T-helper 2 cell treated with Interferon-gamma antibody and Interleukin-4, amounts not matched to agents 5 μg/mL and 100 μg/mL, for 36 hours (primary cell): ENCODE data around the gene MDH1.
"Not testable (repeated sequence)": the region's sequence is repeated elsewhere in the genome, so short reads cannot be mapped to it uniquely, and the experiment has no call there.

Experiments used
- DNase-seq: peaks from one replicate; pipeline ENCODE4 v3.0.0; 2021; ENCODE audit warnings: low spot score
- H3K27ac Mint-ChIP-seq: one replicate; pipeline ENCODE4 v1.8.0; 2021; ENCODE audit warnings: mild to moderate bottlenecking, mixed read lengths
- H3K27me3 Mint-ChIP-seq: one replicate; pipeline ENCODE4 v1.8.0; 2021; ENCODE audit warnings: low read depth, mixed read lengths
- H3K36me3 Mint-ChIP-seq: one replicate; pipeline ENCODE4 v1.8.0; 2021; ENCODE audit warnings: low read depth, mixed read lengths
- H3K4me1 Mint-ChIP-seq: one replicate; pipeline ENCODE4 v1.8.0; 2021; ENCODE audit warnings: low read depth, mixed read lengths
- H3K4me3 Mint-ChIP-seq: one replicate; pipeline ENCODE4 v1.8.0; 2022; ENCODE audit warnings: mild to moderate bottlenecking, moderate library complexity, mixed read lengths
- H3K9me3 Mint-ChIP-seq: one replicate; pipeline ENCODE4 v1.8.0; 2021; ENCODE audit warnings: mixed read lengths

Gene MDH1

DNA sequence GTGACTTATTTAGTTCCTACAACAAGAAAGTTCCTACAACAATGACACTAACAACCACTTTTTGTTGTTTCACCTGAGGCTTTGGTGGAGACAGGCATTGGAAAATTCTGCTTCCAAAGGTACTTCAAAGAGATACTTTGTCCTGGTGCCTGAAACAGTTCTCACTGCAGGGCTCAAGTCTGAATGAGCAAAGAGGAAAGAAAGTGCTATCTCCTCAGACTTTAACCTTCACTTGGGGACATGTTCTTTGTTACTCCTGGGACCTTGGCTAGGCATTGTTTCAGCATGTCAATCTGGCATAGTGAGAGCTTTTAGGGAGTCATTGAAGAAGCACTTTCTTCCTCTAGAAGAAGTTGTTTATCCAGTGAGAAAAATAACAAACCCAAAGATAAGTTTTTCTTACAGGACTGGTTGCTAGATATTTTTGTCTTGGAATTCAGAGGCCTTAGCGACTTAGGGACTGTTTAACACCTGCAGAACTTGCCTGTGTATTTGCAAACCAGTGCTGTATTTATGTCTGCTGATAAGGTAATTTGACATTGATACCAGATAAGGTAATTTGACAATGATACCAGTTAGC is 12.2 kb downstream of the MDH1 start:
- Mint-ChIP-seq H3K9me3 (no peaks in the 10 kb centered on the region), H3K36me3 (peaks cover 44% of the 10 kb centered on the region), H3K4me3 (no peak overlapping the region), H3K27me3 (no peaks in the 10 kb centered on the region), H3K4me1 (peaks cover 2% of the 10 kb centered on the region), H3K27ac (no peak overlapping the region)
- no peak for DNase-seq

DNA sequence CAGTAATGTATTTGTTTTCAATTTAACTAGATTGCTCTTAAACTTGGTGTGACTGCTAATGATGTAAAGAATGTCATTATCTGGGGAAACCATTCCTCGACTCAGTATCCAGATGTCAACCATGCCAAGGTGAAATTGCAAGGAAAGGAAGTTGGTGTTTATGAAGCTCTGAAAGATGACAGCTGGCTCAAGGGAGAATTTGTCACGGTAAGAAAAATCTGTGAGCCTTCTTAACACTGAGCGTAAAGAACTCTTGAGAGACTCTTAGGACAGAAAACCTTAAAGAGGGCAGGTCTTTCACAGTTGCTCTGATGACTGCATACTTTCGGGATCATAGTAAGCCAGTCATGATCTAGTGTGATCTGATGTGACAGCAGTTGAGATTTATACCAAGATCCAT is 15.9 kb downstream of the MDH1 start:
- DNase-seq = no peak
- Mint-ChIP-seq H3K4me3 (no peak overlapping the region), H3K27me3 (no peaks in the 10 kb centered on the region), H3K4me1 (no peaks in the 10 kb centered on the region), H3K27ac (no peak overlapping the region), H3K9me3 (no peaks in the 10 kb centered on the region), H3K36me3 (peaks cover 36% of the 10 kb centered on the region)

DNA sequence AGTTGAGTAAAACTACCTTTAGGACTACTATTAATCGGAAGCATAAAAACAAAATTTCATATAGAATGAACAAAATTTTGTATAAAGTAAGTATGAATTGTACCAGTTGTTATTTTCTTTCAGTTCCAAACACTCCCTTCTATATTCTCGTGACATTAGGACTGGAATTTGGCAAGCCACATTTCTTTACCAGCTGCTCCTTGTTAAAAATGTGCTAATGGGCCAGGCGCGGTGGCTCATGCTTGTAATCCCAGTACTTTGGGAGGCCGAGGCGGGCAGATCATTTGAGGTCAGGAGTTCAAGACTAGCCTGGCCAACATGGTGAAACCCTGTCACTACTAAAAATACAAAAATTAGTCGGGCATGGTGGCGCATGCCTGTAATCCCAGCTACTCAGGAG is 20.1 kb downstream of the MDH1 start:
- not testable (repeated sequence) for H3K27ac Mint-ChIP-seq

DNA sequence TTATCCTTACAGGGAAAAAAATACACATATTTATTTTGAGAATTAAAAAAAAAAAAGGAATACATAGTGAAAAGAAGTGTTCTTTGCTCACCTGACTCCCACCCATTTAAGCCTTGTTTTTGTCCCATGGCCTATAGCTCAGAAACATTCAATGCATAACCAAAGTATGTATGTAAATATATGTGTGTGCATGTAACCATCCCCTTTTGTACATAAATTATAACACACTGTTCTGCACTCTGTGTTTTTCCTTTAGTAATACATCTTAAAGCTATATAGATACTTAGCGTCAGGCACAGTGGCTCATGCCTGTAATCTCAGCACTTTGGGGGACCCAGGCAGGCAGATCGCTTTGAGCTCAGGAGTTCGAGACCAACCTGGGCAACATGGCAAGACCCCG is 21.8 kb downstream of the MDH1 start:
- no peak overlapping the region for H3K27ac Mint-ChIP-seq
- DNase-seq = no peak

More for the DNA sequence above, 20.1 kb downstream of the MDH1 start:
- not testable (repeated sequence) for H3K4me3 Mint-ChIP-seq, H3K9me3 Mint-ChIP-seq, H3K27me3 Mint-ChIP-seq, H3K4me1 Mint-ChIP-seq, DNase-seq
- peaks cover 23% of the 10 kb centered on the region for H3K36me3 Mint-ChIP-seq

DNA sequence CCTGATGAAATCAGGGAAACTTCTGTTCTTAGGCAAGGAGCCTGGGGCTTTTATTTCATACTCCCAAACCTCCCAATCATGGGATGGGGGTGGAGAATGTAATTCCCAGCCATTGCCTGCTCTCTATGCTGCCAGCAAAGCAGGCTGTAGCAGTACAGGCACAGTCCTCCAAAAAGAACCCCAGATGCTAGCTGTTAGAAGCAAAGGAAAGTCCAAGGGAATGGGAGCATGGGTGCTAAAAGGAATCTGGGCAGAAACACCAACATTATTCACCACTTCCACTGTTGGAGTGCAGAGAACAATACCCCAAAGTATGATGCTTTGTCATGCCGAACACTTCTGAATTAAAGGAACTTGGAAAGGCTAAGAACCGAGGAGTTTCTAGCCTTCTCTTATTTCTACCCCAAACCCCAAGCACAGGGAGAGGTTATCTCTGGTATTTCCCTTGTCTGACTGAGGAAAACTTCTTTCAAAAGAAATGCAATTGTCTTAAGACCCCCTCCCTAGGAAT is 24.7 kb downstream of the MDH1 start:
- Mint-ChIP-seq H3K36me3 (no peaks in the 10 kb centered on the region), H3K27ac (no peak overlapping the region), H3K9me3 (no peaks in the 10 kb centered on the region), H3K4me1 (peaks cover 2% of the 10 kb centered on the region), H3K4me3 (no peak overlapping the region), H3K27me3 (peaks cover 18% of the 10 kb centered on the region)
- no peak for DNase-seq

More for the DNA sequence above, 21.8 kb downstream of the MDH1 start:
- Mint-ChIP-seq H3K27me3 (peaks cover 11% of the 10 kb centered on the region), H3K4me1 (peaks cover 2% of the 10 kb centered on the region), H3K36me3 (peaks cover 14% of the 10 kb centered on the region), H3K9me3 (no peaks in the 10 kb centered on the region), H3K4me3 (no peak overlapping the region)

DNA sequence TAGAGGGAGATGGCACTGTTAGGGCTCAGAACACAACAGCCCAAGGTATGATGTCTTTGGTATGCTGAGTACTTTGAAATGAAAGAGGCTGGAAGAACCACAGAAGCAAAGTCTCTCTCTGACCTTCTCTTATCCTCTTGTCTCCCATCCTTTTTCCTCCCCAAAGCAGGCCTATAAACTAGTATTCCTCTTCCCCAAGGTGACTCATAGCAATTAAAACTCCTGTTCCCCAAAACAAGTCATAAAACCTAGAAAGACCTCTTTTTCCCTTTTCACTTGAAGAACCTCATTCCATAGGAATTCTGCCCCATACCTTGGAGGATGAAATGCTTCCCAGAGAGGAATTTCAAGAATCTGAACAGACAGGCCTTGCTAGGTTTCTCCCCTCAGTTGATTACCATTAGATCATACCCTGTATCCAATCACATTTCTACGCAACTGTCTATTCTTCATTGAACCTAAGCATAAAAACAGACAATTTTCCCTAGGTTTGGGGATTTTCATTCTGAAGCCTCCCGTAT is 25.7 kb downstream of the MDH1 start:
- Mint-ChIP-seq H3K27ac (no peak overlapping the region), H3K4me1 (peaks cover 2% of the 10 kb centered on the region), H3K9me3 (no peaks in the 10 kb centered on the region)

DNA sequence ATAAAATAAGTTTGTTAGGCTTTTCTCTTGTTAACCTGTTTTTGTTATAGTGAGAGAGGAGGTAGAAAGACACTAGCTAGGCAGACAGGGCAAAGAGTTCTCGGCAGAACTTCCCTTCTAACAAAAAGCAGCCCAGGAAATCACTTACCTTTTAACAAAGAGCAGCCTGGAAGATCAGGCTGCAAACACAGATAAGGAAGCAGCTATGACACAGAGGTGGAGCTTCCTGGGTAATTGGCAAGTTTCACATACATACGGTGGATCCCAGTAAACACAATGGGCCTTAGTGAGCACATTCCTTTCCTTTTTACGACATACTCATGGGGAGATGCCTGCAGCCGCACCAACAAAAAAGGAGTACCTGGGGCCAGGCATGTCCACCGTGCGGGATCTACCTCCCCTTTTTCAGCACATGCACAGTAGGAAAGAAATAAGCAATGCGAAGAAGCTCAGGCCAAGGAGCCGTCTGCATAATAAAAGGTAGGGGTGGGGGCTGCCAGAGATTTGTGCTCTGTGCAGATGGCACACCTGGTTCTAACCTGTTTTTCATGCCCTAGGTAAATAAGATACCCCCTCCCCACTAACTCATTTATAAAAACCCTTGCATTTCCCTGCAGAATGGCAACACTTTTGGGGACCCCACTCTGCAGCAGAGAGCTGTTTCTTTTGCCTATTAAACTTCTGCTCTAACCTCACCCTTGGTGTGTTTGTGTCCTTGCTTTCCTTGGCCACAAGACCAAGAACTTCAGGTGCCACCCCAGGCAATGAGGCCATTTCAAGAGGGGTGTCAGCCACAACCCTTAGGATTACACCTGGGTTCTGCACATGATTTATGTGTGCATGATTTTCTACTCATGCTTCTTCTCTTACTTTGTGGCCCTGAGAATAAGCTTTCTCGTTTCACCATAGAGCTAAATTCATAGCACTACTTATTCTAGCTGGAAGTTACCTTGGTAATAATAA is 26.5 kb downstream of the MDH1 start:
- H3K9me3 Mint-ChIP-seq = no peaks in the 10 kb centered on the region
- peaks cover 21% of the 10 kb centered on the region for H3K27me3 Mint-ChIP-seq
- H3K27ac Mint-ChIP-seq = no peak overlapping the region
- no peaks in the 10 kb centered on the region for H3K36me3 Mint-ChIP-seq
- no peak for DNase-seq
- H3K4me1 Mint-ChIP-seq = no peaks in the 10 kb centered on the region
- no peak overlapping the region for H3K4me3 Mint-ChIP-seq

More for the DNA sequence above, 25.7 kb downstream of the MDH1 start:
- Mint-ChIP-seq H3K27me3 (peaks cover 21% of the 10 kb centered on the region), H3K36me3 (no peaks in the 10 kb centered on the region), H3K4me3 (no peak overlapping the region)
- no peak for DNase-seq

DNA sequence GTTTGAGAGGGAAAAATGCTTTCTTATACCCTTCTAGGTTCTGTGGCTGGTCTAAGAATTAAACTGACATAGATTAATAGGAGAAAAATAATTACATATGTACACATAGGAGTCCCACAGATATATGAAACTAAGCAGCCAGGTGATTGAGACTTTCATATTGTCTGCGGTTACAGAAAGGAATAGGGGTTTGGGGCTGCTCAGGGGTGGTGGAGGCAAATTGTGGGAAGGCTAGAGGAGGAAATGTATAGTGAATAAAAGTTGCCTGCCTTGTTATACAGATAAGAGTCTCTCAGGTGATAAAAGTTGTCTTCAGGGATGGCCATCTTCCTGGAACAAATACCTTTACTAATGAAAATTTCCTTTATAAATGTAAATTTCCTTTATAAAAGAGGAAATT is 28.6 kb downstream of the MDH1 start:
- H3K9me3 Mint-ChIP-seq = no peaks in the 10 kb centered on the region
- no peak overlapping the region for H3K27ac Mint-ChIP-seq
- H3K36me3 Mint-ChIP-seq = no peaks in the 10 kb centered on the region
- DNase-seq = no peak
- no peaks in the 10 kb centered on the region for H3K4me1 Mint-ChIP-seq
- no peak overlapping the region for H3K4me3 Mint-ChIP-seq
- H3K27me3 Mint-ChIP-seq = peaks cover 21% of the 10 kb centered on the region

DNA sequence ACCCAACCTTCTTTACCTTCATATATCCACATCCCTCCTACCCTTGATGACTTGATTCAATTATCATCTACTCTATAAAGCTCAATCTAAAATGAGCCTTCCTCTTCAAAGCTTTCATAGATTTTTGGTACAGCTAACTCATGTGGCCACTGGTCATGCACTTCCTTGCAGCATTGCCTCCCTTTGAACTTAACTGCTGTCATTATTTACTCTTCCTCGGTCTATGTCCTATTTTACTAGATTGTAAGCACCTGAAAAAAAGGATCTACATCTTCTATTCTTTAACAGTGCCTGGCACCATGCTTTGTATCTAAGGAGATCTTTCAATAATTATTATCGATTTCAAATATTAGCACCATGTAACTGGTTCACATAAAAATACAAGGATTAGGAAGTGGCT is 30.6 kb downstream of the MDH1 start:
- Mint-ChIP-seq H3K27ac (no peak overlapping the region), H3K36me3 (no peaks in the 10 kb centered on the region), H3K4me1 (no peaks in the 10 kb centered on the region), H3K27me3 (peaks cover 18% of the 10 kb centered on the region), H3K9me3 (no peaks in the 10 kb centered on the region), H3K4me3 (no peak overlapping the region)
- no peak for DNase-seq

DNA sequence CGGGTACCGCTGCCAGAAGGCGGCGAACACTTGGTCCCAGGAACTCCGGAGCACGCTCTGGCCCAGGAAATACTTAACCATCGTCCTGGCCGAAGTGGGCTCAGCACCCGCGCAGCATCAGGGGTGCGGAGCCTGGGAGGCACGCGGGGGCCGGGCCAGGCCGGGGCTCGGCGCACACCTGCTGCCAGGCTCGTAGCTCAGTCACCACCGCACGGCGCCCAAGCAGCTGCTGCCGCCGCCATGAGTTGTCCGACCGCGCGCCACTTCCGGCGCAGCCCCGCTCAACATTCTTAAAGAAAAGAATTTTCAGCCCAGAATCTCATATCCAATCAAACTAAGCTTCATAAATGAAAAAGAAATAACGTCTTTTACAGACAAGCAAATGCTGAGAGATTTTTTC is 34.0 kb downstream of the MDH1 start:
- H3K9me3 Mint-ChIP-seq = no peaks in the 10 kb centered on the region
- no peak for DNase-seq

DNA sequence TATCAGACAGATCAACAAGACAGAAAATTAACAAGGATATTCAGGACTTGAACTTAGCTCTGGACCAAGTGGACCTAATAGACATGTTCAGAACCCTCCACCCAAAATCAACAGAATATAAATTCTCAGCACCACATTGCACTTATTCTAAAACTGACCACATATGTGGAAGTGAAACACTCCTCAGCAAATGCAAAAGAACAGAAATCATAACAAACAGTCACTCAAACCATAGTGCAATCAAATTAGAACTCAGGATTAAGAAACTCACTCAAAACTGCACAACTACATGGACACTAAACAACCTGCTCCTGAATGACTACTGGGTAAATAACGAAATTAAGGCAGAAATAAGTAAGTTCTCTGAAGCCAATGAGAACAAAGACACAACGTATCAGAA is 35.0 kb downstream of the MDH1 start:
- not testable (repeated sequence) for H3K36me3 Mint-ChIP-seq, H3K4me3 Mint-ChIP-seq, H3K27ac Mint-ChIP-seq, H3K9me3 Mint-ChIP-seq, H3K27me3 Mint-ChIP-seq, DNase-seq, H3K4me1 Mint-ChIP-seq

More for the DNA sequence above, 34.0 kb downstream of the MDH1 start:
- H3K4me3 Mint-ChIP-seq = no peak overlapping the region
- H3K27ac Mint-ChIP-seq = no peak overlapping the region
- peaks cover 6% of the 10 kb centered on the region for H3K4me1 Mint-ChIP-seq
- peaks cover 8% of the 10 kb centered on the region for H3K27me3 Mint-ChIP-seq
- H3K36me3 Mint-ChIP-seq = no peaks in the 10 kb centered on the region

DNA sequence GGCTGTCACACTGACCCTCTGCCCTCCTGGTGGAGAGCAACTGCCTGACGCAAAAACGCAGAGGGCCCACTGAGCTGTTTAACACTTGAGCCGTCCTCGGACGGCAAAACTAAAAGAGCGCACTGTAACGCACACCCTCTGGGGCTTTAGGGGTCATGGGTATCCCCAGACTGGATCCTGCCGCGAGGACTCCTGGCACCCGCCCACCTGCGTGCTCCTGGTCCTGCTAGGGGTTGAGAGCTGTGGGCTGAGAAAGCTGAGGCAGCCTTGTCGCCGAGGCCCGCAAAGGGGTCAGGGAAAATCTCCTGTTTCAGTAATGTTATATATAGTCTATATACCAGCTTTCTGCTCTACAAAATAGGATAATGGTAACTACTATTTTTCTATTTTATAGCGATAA is 39.1 kb downstream of the MDH1 start:
- no peak overlapping the region for H3K4me3 Mint-ChIP-seq
- H3K27me3 Mint-ChIP-seq = peaks cover 3% of the 10 kb centered on the region
- no peaks in the 10 kb centered on the region for H3K36me3 Mint-ChIP-seq
- DNase-seq = no peak
- H3K9me3 Mint-ChIP-seq = peaks cover 14% of the 10 kb centered on the region
- peaks cover 6% of the 10 kb centered on the region for H3K4me1 Mint-ChIP-seq
- no peak overlapping the region for H3K27ac Mint-ChIP-seq

DNA sequence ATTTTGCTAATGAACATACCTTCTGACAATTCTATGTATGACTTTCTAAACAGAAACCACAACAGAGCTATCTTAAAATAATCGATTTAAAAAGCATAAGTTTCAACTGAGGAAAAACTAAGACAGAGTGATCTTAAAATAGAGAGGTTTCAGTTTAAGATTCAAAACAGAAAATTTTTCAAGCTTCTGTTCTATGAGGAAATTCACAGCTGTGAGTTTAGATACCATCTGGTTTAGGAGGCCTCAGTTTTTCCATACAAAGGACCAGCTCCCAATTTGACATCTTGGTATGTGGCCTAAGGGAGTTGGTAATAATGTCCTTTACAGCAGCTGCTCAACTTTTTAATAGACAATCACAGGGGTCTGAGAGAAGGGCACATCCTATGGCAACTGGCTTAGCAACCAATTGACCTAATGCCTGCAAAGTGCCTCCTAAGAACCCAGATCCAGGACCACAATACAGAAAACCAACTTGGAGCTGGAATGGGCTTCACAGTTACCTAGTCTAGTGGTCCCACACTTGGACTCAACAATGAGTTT is 39.7 kb downstream of the MDH1 start:
- peaks cover 6% of the 10 kb centered on the region for H3K4me1 Mint-ChIP-seq
- peaks cover 3% of the 10 kb centered on the region for H3K27me3 Mint-ChIP-seq
- no peak for DNase-seq
- peaks cover 18% of the 10 kb centered on the region for H3K9me3 Mint-ChIP-seq
- H3K27ac Mint-ChIP-seq = no peak overlapping the region
- H3K4me3 Mint-ChIP-seq = no peak overlapping the region
- no peaks in the 10 kb centered on the region for H3K36me3 Mint-ChIP-seq

DNA sequence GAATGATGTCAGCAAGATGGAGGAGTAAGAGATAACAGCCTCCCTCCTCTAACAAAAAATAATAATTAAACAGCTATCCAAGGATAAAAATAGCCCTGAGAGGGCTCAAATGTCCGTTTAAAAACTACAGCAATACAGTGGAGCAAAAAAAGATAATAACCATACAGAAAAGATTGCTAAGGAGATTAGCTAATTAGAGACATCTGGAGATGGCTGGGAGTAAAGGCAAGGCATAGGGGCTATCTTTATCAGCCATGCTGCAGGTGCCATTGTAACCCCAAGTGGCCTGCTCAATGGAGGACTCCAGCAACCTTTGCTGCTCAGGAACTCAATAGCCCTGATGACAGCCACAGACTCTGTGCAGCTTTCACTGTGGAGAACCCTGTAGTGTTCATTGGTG is 42.7 kb downstream of the MDH1 start:
- DNase-seq = no peak

More for the DNA sequence above, 42.7 kb downstream of the MDH1 start:
- peaks cover 39% of the 10 kb centered on the region for H3K9me3 Mint-ChIP-seq
- H3K4me1 Mint-ChIP-seq = no peaks in the 10 kb centered on the region
- peaks cover 2% of the 10 kb centered on the region for H3K36me3 Mint-ChIP-seq
- no peak overlapping the region for H3K27ac Mint-ChIP-seq
- H3K4me3 Mint-ChIP-seq = no peak overlapping the region
- H3K27me3 Mint-ChIP-seq = peaks cover 4% of the 10 kb centered on the region
